ENCODE measurements around the gene FLAD1. TPM values are rescaled to one million over a fixed set of nuclear protein-coding genes. Genes with fewer than 3 reads are reported as not detected.

FLAD1 gene
- total RNA-seq, 2 donors from 2014 or later, result 28.2 to 46.1 TPM

DNA sequence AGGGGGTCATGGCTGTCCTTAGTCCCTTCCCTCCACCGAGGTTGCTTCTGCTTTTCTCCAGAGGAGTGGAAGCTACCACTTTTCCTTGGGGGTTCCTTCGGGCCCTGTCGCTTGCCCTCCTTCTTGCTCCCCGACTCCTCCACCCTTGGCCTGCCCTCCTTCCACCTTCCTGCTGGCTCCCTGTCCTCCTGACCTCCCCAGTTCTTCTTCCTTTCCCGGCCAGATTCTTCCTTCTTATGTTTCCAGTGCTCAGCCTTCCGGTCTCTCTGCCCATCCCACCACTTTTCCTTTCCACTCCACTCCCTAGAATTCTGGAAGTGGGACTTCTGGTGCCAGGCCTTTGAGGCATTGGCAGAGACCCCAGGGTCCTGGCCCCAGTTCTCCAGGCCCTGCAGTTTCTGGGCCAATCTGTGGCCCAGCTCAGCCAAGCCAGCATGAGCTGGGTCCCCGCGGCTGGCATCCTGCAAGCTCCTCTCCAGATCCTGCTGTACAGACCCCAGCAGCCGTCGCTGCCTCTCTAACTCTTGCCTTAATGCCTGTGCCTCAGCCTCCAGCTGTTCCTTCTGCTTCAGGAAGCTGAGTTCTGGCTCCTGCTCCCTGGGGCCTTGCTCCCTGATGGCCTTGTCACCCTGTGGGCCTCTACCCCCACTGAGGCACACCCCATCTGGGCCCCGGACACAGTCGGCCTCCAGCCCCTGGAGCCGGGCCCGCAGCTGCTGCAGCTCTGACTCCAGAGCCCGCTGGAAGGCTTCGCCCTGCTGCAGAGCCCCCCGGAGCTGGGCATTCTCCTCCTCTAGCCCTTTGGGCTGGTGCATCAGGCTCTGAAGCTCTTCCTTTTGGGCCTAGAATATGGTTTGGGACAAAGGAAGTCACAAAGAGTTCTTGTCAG lies 36.9 kb upstream of the FLAD1 start:
- intact Hi-C loops (cut with DNase I), result no loop called here
- no peak overlapping the region for H3K27ac ChIP-seq
- no peak overlapping the region for H3K4me3 ChIP-seq
- no peak overlapping the region for H3K9ac ChIP-seq (ENCODE audit: low read depth in 2 of 2, low read length in 2 of 2)
- TF ChIP-seq, protein P1, sequence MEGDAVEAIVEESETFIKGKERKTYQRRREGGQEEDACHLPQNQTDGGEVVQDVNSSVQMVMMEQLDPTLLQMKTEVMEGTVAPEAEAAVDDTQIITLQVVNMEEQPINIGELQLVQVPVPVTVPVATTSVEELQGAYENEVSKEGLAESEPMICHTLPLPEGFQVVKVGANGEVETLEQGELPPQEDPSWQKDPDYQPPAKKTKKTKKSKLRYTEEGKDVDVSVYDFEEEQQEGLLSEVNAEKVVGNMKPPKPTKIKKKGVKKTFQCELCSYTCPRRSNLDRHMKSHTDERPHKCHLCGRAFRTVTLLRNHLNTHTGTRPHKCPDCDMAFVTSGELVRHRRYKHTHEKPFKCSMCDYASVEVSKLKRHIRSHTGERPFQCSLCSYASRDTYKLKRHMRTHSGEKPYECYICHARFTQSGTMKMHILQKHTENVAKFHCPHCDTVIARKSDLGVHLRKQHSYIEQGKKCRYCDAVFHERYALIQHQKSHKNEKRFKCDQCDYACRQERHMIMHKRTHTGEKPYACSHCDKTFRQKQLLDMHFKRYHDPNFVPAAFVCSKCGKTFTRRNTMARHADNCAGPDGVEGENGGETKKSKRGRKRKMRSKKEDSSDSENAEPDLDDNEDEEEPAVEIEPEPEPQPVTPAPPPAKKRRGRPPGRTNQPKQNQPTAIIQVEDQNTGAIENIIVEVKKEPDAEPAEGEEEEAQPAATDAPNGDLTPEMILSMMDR (IDR thresholded peaks at IDR 0.05), result no peak
- no peaks in the 10 kb centered on the region for H3K36me3 ChIP-seq
- H3K4me1 ChIP-seq, result peaks cover 7% of the 10 kb centered on the region
- H3K27me3 ChIP-seq, result no peaks in the 10 kb centered on the region
- no peaks in the 10 kb centered on the region for H3K9me3 ChIP-seq
- no peak for DNase-seq

DNA sequence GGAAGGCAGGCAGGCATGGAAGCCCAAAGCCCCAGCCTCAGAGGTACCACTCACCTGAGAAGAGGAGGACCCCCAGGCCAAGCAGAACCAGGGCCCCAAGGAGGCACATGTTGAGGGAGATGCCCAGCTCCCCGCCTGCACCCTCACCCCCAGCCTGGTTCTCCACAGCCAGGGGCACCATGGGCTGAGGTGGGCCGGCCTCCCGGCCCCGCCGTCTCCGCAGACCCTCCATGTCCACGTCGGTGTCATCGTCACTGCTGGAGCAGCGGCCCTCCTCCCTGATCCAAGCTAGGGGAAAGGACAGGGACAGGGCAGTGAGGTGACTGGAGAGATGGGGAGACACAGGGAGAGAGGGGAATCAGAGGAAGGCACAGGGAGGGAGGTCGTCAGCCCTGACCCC lies 35.1 kb upstream of the FLAD1 start:
- no peak overlapping the region for H3K27ac ChIP-seq
- DNase-seq, result no peak
- no peaks in the 10 kb centered on the region for H3K27me3 ChIP-seq
- peaks cover 7% of the 10 kb centered on the region for H3K4me1 ChIP-seq
- H3K4me3 ChIP-seq, result no peak overlapping the region
- no peaks in the 10 kb centered on the region for H3K36me3 ChIP-seq
- TF ChIP-seq, protein P1 (IDR thresholded peaks at IDR 0.05), result no peak
- intact Hi-C loops (cut with DNase I), result no loop called here
- H3K9ac ChIP-seq (ENCODE audit: low read depth in 2 of 2, low read length in 2 of 2), result no peak overlapping the region
- H3K9me3 ChIP-seq, result no peaks in the 10 kb centered on the region

DNA sequence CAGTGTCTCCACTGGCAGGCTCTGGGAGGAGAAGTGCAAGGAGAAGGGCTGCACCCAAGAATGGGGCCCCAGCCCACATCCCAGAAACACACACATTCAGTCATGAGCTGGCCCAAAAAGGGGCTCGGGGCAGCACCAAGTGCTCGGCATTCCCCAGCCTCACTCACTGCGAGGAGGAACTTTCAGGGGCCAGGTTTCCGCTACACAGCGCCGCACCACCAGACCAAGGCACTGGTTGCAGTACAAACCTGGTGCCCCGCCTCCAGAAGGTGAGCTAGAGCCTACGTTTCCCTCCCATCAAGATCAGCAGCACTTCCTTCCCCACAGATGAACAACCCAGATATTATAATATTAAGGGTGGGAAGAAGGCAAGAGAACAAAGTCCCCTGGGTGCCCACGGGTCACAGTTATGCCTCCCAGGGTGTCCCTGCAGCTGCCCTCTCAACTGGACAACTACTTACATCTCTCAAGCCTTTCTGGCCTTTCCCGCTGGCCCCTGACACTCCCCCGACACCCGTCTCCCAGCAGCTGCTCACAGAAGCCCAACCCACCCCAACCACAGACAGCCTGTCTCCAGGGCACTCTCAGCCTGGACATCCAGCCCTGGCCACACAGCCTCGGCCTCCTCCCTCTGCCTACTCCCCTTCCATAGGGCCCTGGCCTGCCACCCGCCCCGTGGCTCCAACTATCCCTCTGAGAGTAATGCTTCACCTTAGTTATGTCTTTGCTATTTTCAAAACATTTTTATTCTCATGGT lies 31.1 kb upstream of the FLAD1 start:
- H3K36me3 ChIP-seq, result no peaks in the 10 kb centered on the region
- peaks cover 7% of the 10 kb centered on the region for H3K4me1 ChIP-seq
- H3K9me3 ChIP-seq, result no peaks in the 10 kb centered on the region
- no peak for DNase-seq
- H3K27ac ChIP-seq, result peak overlapping the region; percentile 27
- no peak overlapping the region for H3K4me3 ChIP-seq
- intact Hi-C loops (cut with DNase I), result no loop called here
- H3K9ac ChIP-seq (ENCODE audit: low read depth in 2 of 2, low read length in 2 of 2), result no peak overlapping the region
- no peaks in the 10 kb centered on the region for H3K27me3 ChIP-seq
- TF ChIP-seq, protein P1 (IDR thresholded peaks at IDR 0.05), result no peak

DNA sequence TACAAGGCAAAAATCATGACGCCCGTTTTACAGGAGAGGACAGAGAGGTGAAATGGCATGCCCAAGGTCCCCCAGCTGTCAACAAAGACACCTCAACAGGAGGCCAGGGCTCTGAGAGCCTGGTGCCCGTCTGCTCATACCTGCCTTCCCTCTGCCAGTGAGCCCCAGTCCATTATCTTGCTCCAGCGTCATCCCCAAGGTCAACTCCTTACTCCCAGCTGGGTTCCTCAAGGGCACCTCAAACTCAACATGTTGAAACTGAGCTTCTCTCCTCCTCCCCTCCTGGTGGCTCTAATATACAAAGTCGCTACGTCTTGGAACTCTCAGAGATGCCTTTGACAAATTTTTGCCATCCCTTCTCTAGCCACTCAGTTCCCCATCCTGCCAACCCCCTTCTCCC lies 30.5 kb upstream of the FLAD1 start:
- Histone ChIP-seq H3K9ac (ENCODE audit: low read depth in 2 of 2, low read length in 2 of 2) (no peak overlapping the region), H3K27me3 (no peaks in the 10 kb centered on the region), H3K4me1 (peaks cover 7% of the 10 kb centered on the region), H3K4me3 (no peak overlapping the region), H3K9me3 (no peaks in the 10 kb centered on the region), H3K36me3 (no peaks in the 10 kb centered on the region), H3K27ac (peak overlapping the region; percentile 27)
- DNase-seq, result no peak
- intact Hi-C loops (cut with DNase I), result no loop called here
- TF ChIP-seq, protein P1 (IDR thresholded peaks at IDR 0.05), result no peak

DNA sequence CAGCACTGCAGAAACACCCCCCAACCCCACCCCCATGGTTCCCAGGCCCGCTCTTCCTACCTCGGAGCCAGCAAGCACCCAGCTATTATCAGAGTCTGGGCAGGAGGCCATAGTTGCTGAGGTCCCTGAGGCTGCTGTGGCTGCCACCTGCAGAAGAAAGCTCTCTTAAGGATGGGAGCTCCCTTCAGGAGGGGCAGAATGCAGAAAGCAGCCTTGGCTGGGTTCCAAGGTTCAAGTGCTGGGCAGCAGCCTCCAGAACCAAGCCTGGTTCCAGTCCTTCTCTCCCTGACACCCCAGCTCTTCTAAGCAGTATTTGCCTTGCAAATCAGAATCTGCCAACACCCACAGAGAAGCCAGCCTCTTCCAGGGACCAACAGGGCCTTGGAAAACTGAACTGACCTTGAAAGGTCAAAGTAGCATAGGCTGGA lies 29.5 kb upstream of the FLAD1 start:
- Histone ChIP-seq H3K27ac (no peak overlapping the region), H3K9me3 (no peaks in the 10 kb centered on the region), H3K4me3 (no peak overlapping the region), H3K4me1 (peaks cover 7% of the 10 kb centered on the region), H3K27me3 (no peaks in the 10 kb centered on the region), H3K36me3 (no peaks in the 10 kb centered on the region), H3K9ac (ENCODE audit: low read depth in 2 of 2, low read length in 2 of 2) (peak overlapping the region in 1 of 2 donors; percentile 3)
- no peak for DNase-seq
- intact Hi-C loops (cut with DNase I), result no loop called here
- TF ChIP-seq, protein P1 (IDR thresholded peaks at IDR 0.05), result no peak
